Activated T-helper 1 cell treated with anti-CD3 and anti-CD28 coated beads, Interleukin-12 subunit alpha, Interleukin-12 subunit beta, Interleukin-2, Interleukin-4 antibody, amounts not matched to agents 30 ng/mL and 10 ng/mL and 1 ng/mL, durations not matched to agents 14 hours and 24 hours and 36 hours (primary cell): ENCODE measurements around the gene SWI5. TPM values are rescaled to one million over a fixed set of nuclear protein-coding genes. Genes with fewer than 3 reads are reported as not detected.
A peak's percentile ranks its signal among the peaks of the same experiment; 100 is the strongest.

Experiments
- DNase-seq: peaks from one replicate; pipeline ENCODE4 v3.0.0; 2021; ENCODE audit warnings: low spot score
- H3K27ac Mint-ChIP-seq: one replicate; pipeline ENCODE4 v1.8.0; 2021; ENCODE audit warnings: mild to moderate bottlenecking, mixed read lengths
- H3K27me3 Mint-ChIP-seq: one replicate; pipeline ENCODE4 v1.8.0; 2022; ENCODE audit warnings: mild to moderate bottlenecking, moderate library complexity, mixed read lengths; ENCODE audit not compliant: insufficient read depth
- H3K36me3 Mint-ChIP-seq: one replicate; pipeline ENCODE4 v1.8.0; 2021; ENCODE audit warnings: low read depth, mixed read lengths
- H3K4me1 Mint-ChIP-seq: one replicate; pipeline ENCODE4 v1.8.0; 2021; ENCODE audit warnings: low read depth, mixed read lengths
- H3K4me3 Mint-ChIP-seq: one replicate; pipeline ENCODE4 v1.8.0; 2021; ENCODE audit warnings: mild to moderate bottlenecking, moderate library complexity, mixed read lengths
- H3K9me3 Mint-ChIP-seq: one replicate; pipeline ENCODE4 v1.8.0; 2021; ENCODE audit warnings: mixed read lengths
- intact Hi-C: fragments of 100-400 bp; cut with micrococcal nuclease; formaldehyde crosslinking; loops from one replicate; pipeline ENCODE4 v1.15.1; 2024
- total RNA-seq: library from RNA; stranded (reverse); gene quantifications from 2 replicates; pipeline ENCODE4 v1.2.3, GENCODE V29; 2022

The SWI5 gene
- total RNA-seq, 1 donor from 2014 or later = 13.3 TPM

DNA sequence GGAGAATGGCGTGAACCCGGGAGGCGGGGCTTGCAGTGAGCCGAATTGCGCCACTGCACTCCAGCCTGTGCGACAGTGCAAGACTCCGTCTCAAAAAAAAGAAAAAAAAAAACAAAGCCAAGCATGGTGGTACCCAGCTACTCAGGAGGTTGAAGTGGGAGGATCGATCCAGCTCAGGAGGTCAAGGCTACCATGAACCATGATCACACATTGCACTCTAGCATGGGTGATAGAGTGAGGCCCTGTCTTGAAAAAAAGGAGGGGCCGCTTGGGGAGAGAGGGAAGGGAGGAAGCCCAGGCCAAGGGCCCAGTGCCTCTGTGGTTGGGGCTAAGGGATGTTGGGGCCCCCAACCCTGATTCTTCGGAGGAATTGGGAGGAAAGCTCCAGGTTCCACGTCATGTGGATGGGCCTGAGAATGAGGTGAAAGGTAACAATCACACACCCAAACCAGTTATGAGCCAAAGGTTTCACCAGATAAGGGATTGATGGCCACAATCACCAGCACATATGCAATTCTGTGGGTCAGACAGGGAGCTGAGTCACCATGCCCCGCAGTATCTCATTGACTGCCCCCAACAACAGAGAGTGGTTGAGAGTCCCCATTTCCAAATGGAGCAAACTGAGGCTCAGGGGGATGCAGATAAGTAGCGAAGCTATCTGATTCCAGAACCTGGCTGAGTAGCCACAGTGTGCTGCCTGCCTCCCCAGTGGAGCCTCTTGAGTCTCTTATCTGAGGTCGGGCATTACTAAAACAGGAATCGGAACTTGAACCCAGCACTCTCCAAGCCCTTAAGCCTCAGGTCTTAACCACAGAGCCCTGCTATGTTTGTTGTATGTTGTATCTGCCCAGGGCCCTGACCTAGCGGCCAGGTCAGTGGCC lies 20.5 kb downstream of the SWI5 start:
- H3K4me1 Mint-ChIP-seq = peaks cover 5% of the 10 kb centered on the region
- no peaks in the 10 kb centered on the region for H3K27me3 Mint-ChIP-seq
- H3K27ac Mint-ChIP-seq = no peak overlapping the region
- no peaks in the 10 kb centered on the region for H3K9me3 Mint-ChIP-seq
- intact Hi-C loops = loop anchor here (5.0 kb wide), 1 partner anchor 116 kb away; no protein-coding TSS in a partner anchor
- H3K4me3 Mint-ChIP-seq = no peak overlapping the region
- no peak for DNase-seq
- H3K36me3 Mint-ChIP-seq = no peaks in the 10 kb centered on the region

DNA sequence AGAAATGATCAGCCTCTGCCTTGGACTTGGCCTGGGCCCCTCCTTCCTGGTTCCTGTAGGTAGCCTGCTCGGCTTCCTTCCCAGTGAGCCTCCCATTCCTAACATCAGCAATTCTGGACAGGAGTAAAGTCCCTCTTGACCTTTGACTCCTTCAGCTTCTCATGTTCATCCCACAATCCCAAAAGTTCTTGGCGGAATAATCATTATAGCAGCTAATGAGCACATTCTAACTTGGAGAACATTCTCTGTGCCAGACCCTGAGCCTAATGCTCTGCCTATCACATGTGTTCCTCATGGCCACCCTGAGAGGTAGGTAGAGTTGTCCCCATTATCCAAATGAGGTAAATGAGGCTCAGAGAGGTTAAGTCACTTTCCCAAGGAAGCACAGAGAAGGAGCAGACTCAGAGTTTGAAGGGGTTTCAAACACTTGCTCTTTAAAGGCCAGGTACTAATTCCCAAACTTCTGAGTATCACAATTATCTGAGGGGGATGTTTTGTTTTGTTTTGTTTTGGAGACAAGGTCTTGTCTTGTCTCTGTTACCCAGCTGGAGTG lies 21.2 kb downstream of the SWI5 start:
- DNase-seq = no peak
- no peaks in the 10 kb centered on the region for H3K36me3 Mint-ChIP-seq
- H3K27me3 Mint-ChIP-seq = no peaks in the 10 kb centered on the region
- intact Hi-C loops = loop anchor here (5.0 kb wide), 1 partner anchor 115 kb away; no protein-coding TSS in a partner anchor
- no peak overlapping the region for H3K4me3 Mint-ChIP-seq
- no peaks in the 10 kb centered on the region for H3K9me3 Mint-ChIP-seq
- peaks cover 5% of the 10 kb centered on the region for H3K4me1 Mint-ChIP-seq
- H3K27ac Mint-ChIP-seq = no peak overlapping the region

GRCh38 chr9:128298535-128299482 lies 22.7 kb downstream of the SWI5 start:
- H3K27ac Mint-ChIP-seq = no peak overlapping the region
- H3K36me3 Mint-ChIP-seq = no peaks in the 10 kb centered on the region
- intact Hi-C loops = loop anchor here (5.0 kb wide), 1 partner anchor 113 kb away; no protein-coding TSS in a partner anchor
- no peaks in the 10 kb centered on the region for H3K27me3 Mint-ChIP-seq
- no peak for DNase-seq
- peaks cover 5% of the 10 kb centered on the region for H3K4me1 Mint-ChIP-seq
- no peaks in the 10 kb centered on the region for H3K9me3 Mint-ChIP-seq
- H3K4me3 Mint-ChIP-seq = no peak overlapping the region

- H3K27me3 Mint-ChIP-seq = no peaks in the 10 kb centered on the region
- intact Hi-C loops = no loop called here
- no peak overlapping the region for H3K27ac Mint-ChIP-seq
- H3K36me3 Mint-ChIP-seq = peaks cover 4% of the 10 kb centered on the region
- no peaks in the 10 kb centered on the region for H3K4me1 Mint-ChIP-seq
- DNase-seq = no peak
- no peak overlapping the region for H3K4me3 Mint-ChIP-seq
- H3K9me3 Mint-ChIP-seq = no peaks in the 10 kb centered on the region
Measured at GRCh38 chr9:128304136-128304970, 28.3 kb downstream of the SWI5 start.

GRCh38 chr9:128304971-128305288 lies 28.9 kb downstream of the SWI5 start:
- Mint-ChIP-seq H3K36me3 (peaks cover 5% of the 10 kb centered on the region), H3K4me1 (no peaks in the 10 kb centered on the region), H3K27me3 (no peaks in the 10 kb centered on the region), H3K27ac (no peak overlapping the region), H3K4me3 (no peak overlapping the region), H3K9me3 (no peaks in the 10 kb centered on the region)
- intact Hi-C loops = no loop called here
- DNase-seq = no peak

DNA sequence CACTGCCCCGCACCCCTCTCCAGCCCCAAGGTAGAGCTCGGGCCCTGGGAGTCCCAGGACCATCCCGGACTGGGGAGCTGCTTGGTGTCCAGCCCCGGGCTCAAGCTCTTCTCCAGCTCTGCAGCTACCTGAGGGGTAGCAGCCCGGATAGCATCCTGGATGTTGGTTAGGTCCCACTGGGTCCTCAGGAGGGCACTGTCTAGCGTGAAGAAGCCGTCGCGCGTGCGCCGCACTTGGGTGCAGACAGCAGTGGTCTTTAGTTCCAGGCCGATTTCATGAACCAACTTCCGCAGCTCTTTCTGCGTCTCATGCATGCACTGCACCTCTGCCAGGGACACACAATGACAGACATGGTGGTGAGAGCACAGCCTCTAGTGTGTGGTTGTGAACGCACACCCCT lies 33.5 kb downstream of the SWI5 start:
- intact Hi-C loops = no loop called here
- H3K4me3 Mint-ChIP-seq = no peak overlapping the region
- H3K36me3 Mint-ChIP-seq = peaks cover 15% of the 10 kb centered on the region
- no peak overlapping the region for H3K27ac Mint-ChIP-seq
- no peaks in the 10 kb centered on the region for H3K9me3 Mint-ChIP-seq
- no peaks in the 10 kb centered on the region for H3K4me1 Mint-ChIP-seq
- DNase-seq = no peak
- H3K27me3 Mint-ChIP-seq = no peaks in the 10 kb centered on the region

DNA sequence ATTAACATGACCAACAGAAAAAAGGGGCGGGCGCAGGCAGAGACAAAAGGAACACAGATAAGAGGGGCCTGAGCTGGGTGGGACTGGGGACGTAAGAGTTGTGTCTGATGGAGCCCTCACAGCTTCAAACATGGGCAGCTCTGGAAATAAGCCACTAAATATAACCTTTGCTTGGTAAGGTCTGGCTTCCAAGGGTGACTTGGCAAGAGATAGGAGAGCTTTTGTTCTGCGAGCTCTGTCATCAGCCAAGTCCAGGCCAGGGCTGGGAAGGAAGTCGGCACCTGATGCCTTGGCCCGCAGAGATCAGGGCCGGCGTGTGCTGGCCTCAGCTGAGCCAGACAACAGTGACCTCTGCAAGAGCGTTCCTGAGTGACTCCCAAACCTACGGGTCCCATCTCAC lies 34.4 kb downstream of the SWI5 start:
- no peaks in the 10 kb centered on the region for H3K9me3 Mint-ChIP-seq
- no peak overlapping the region for H3K27ac Mint-ChIP-seq
- no peaks in the 10 kb centered on the region for H3K4me1 Mint-ChIP-seq
- no peaks in the 10 kb centered on the region for H3K27me3 Mint-ChIP-seq
- H3K4me3 Mint-ChIP-seq = no peak overlapping the region
- intact Hi-C loops = no loop called here
- no peak for DNase-seq
- H3K36me3 Mint-ChIP-seq = peaks cover 15% of the 10 kb centered on the region

DNA sequence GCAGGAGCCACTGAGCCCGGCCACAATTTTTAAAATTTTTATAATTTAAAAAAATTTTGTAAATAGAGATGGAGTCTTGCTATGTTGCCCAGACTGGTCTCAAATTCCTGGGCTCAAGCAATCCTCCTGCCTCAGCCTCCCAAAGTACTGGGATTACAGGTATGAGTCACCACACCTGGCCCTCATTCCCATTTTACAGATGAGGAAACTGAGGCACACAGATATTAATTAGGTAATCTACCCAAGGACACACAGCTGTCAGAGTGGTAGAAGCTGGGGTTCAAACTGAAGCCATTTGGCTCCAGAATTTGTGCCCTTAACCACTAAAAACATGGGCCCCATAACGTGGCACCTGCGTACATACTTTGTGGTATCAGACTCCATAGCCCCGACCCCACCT lies 38.6 kb downstream of the SWI5 start:
- H3K36me3 Mint-ChIP-seq = peaks cover 17% of the 10 kb centered on the region
- no peak for DNase-seq
- no peak overlapping the region for H3K27ac Mint-ChIP-seq
- H3K9me3 Mint-ChIP-seq = no peaks in the 10 kb centered on the region
- H3K4me1 Mint-ChIP-seq = no peaks in the 10 kb centered on the region
- intact Hi-C loops = no loop called here
- no peak overlapping the region for H3K4me3 Mint-ChIP-seq
- H3K27me3 Mint-ChIP-seq = no peaks in the 10 kb centered on the region

GRCh38 chr9:128316421-128316820 lies 40.3 kb downstream of the SWI5 start:
- H3K4me1 Mint-ChIP-seq = no peaks in the 10 kb centered on the region
- no peak overlapping the region for H3K27ac Mint-ChIP-seq
- intact Hi-C loops = no loop called here
- no peaks in the 10 kb centered on the region for H3K9me3 Mint-ChIP-seq
- no peak overlapping the region for H3K4me3 Mint-ChIP-seq
- DNase-seq = no peak
- no peaks in the 10 kb centered on the region for H3K27me3 Mint-ChIP-seq
- H3K36me3 Mint-ChIP-seq = peaks cover 11% of the 10 kb centered on the region

DNA sequence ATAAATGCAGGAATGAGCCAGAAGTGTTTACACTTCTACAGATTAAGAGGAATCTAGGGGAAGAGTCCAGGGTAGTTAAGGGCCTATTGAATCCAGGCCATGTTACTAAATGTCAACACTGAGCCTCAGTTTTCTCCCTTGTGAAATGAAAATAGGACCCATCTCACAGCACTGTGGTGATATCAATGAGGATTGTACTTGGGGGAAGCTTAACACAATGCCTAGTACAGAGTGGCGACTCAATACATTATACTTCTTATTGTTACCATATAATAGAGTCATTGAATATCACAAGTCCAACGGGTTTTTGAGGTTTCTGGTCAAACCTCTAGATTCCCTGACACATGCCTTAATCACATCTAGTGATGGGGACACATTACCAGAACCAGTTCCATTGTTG lies 41.6 kb downstream of the SWI5 start:
- no peak for DNase-seq
- Mint-ChIP-seq H3K36me3 (peaks cover 9% of the 10 kb centered on the region), H3K27me3 (peaks cover 2% of the 10 kb centered on the region), H3K9me3 (no peaks in the 10 kb centered on the region), H3K4me1 (no peaks in the 10 kb centered on the region), H3K4me3 (no peak overlapping the region), H3K27ac (no peak overlapping the region)
- intact Hi-C loops = no loop called here

DNA sequence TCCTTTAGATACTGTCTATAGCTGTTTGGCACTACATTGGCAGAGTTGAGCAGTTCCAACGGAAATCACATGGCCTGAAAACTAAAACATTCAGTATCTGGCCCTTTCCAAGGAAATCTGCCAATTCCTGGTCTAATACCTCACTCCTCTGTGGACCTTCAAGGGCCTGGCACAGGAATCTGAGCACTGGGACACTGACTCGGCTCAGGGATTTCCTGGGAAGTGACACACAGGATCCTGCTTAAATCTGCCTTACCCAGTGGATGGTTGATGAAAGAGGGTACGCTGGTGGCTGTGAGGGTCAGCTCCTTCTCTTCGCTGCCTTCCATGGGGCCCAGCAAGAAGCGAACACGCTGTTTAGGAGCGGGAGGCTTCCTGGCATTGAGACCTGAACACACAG lies 45.3 kb downstream of the SWI5 start:
- H3K4me1 Mint-ChIP-seq = peaks cover 12% of the 10 kb centered on the region
- H3K4me3 Mint-ChIP-seq = peak overlapping the region; percentile 98
- H3K27ac Mint-ChIP-seq = no peak overlapping the region
- H3K9me3 Mint-ChIP-seq = no peaks in the 10 kb centered on the region
- H3K27me3 Mint-ChIP-seq = peaks cover 2% of the 10 kb centered on the region
- DNase-seq = no peak
- H3K36me3 Mint-ChIP-seq = peaks cover 14% of the 10 kb centered on the region
- intact Hi-C loops = loop anchor here (5.0 kb wide), 1 partner anchor 451 kb away; the partner anchor contains the start of gene ZER1

DNA sequence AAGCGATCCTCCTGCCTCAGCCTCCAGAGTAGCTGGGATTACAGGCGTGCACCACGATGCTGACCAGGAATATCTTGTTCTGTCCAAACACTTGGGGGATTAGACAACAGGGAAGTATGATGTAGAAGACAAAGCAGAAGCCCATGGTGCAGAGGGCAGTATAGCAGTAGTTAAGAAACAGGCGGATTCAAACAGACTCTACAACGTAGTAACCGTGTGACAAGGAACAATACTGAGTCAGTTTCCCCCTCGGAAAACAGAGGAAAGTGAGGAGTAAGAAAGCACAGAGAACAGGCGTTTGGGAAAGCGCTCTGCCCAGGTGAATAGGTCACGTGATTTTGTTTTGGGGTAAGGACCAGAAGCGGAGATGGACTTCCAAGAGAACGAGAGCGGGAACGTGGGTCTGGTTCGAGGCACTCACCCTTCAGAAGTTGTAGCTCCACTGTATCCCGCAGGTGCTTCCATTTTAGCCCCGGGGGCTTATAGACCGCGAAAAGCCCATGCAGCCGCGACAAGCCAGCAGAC lies 45.9 kb downstream of the SWI5 start:
- H3K4me3 Mint-ChIP-seq = peak overlapping the region; percentile 98
- H3K4me1 Mint-ChIP-seq = peaks cover 12% of the 10 kb centered on the region
- intact Hi-C loops = loop anchor here (1.0 to 5.0 kb wide), 15 partner anchors 18 to 626 kb away; partner anchors contain the start of genes BBLN, CERCAM, CIZ1 and GOLGA2
- H3K9me3 Mint-ChIP-seq = no peaks in the 10 kb centered on the region
- DNase-seq = no peak
- H3K36me3 Mint-ChIP-seq = peaks cover 9% of the 10 kb centered on the region
- H3K27me3 Mint-ChIP-seq = peaks cover 2% of the 10 kb centered on the region
- H3K27ac Mint-ChIP-seq = peak overlapping the region; percentile 100
